OCI-LY7 (cell line): Measurements from ENCODE around the gene PARD3B. TPM values are rescaled to one million over a fixed set of nuclear protein-coding genes. Genes with fewer than 3 reads are reported as not detected.

Source experiments
- BruUV-seq: library from RNA; stranded (reverse); fragments of 400-500 nt; replicated peaks from 2 replicates; lab custom pipeline; 2021; lab: Mats Ljungman, UMichigan
- CTCF ChIA-PET: fragments of 300-600 bp; sonication (Branson Sonifier 250); formaldehyde crosslinking; loops from one replicate; lab custom pipeline; 2022; ENCODE audit warnings: antibody characterized with exemption; ENCODE audit not compliant: unreplicated experiment; lab: Charles Lee
- POLR2A ChIA-PET: fragments of 300-600 bp; sonication (Branson Sonifier 250); formaldehyde crosslinking; loops from one replicate; lab custom pipeline; 2022; ENCODE audit warnings: antibody characterized with exemption; lab: Charles Lee
- DNase-seq: peaks from one replicate; pipeline ENCODE4 v3.0.0-alpha.2; 2015; ENCODE audit warnings: low spot score
- H2AFZ ChIP-seq: fragments of 200-600 bp; sonication (generic), shearing (Covaris generic); 2 replicates; pipeline ENCODE4 v1.6.1; 2014; ENCODE audit warnings: mild to moderate bottlenecking, antibody characterized with exemption, low read length, moderate library complexity
- H3K27ac ChIP-seq: fragments of 200-600 bp; sonication (generic); 2 replicates; pipeline ENCODE4 v1.5.1; 2014; ENCODE audit warnings: mixed run types, low read depth, mild to moderate bottlenecking, moderate library complexity, low read length, inconsistent platforms; ENCODE audit not compliant: poor library complexity, severe bottlenecking
- H3K36me3 ChIP-seq: fragments of 200-600 bp; sonication (generic); 2 replicates; pipeline ENCODE4 v1.6.1; 2014; ENCODE audit warnings: mild to moderate bottlenecking, antibody characterized with exemption, low read length, moderate library complexity, mixed read lengths; ENCODE audit not compliant: insufficient read depth
- H3K4me1 ChIP-seq: fragments of 200-600 bp; sonication (generic); 2 replicates; pipeline ENCODE4 v1.5.1; 2014; ENCODE audit warnings: mild to moderate bottlenecking, low read length; ENCODE audit not compliant: insufficient read depth, poor library complexity, severe bottlenecking
- H3K4me2 ChIP-seq: fragments of 200-600 bp; sonication (generic); 2 replicates; pipeline ENCODE4 v1.6.1; 2014; ENCODE audit warnings: mild to moderate bottlenecking, low read length
- H3K4me3 ChIP-seq: fragments of 200-600 bp; sonication (generic); 2 replicates; pipeline ENCODE4 v1.5.1; 2014; ENCODE audit warnings: mild to moderate bottlenecking, low read depth, low read length; ENCODE audit not compliant: poor library complexity, severe bottlenecking
- H3K79me2 ChIP-seq: fragments of 200-600 bp; sonication (generic); 2 replicates; pipeline ENCODE4 v1.6.1; 2016; ENCODE audit warnings: low read depth, mild to moderate bottlenecking, low read length, moderate library complexity, mixed read lengths; ENCODE audit not compliant: insufficient read depth
- H3K9me2 ChIP-seq: fragments of 200-600 bp; sonication (generic); 2 replicates; pipeline ENCODE4 v1.6.1; 2016; ENCODE audit warnings: mild to moderate bottlenecking, low read length, mixed read lengths; ENCODE audit not compliant: insufficient read depth
- H3K9me3 ChIP-seq: fragments of 200-600 bp; sonication (generic); 2 replicates; pipeline ENCODE4 v1.6.1; 2014; ENCODE audit warnings: mild to moderate bottlenecking, mixed run types, low read length, mixed read lengths
- H4K20me1 ChIP-seq: fragments of 200-600 bp; sonication (generic); 2 replicates; pipeline ENCODE4 v1.6.1; 2014; ENCODE audit warnings: mild to moderate bottlenecking, antibody characterized with exemption, low read length, moderate library complexity, mixed read lengths; ENCODE audit not compliant: insufficient read depth
- EZH2phosphoT487 ChIP-seq: fragments of 200-600 bp; sonication (generic); IDR thresholded peaks from 2 replicates; pipeline ENCODE4 v1.6.1; 2018; ENCODE audit warnings: low read depth, borderline replicate concordance, mild to moderate bottlenecking, mixed run types, antibody characterized with exemption, low read length, moderate library complexity, mixed read lengths
- intact Hi-C: fragments of 100-400 bp; cut with micrococcal nuclease; formaldehyde crosslinking; loops from one replicate; pipeline ENCODE4 v1.10.0; 2022; ENCODE audit not compliant: unreplicated experiment
- total RNA-seq, 2 experiments: library from RNA; depleted of rRNA in 1 of 2; stranded (reverse); fragments of >200 nt in 1 of 2; shearing (Covaris generic) in 1 of 2; gene quantifications; 2 replicates each; pipeline ENCODE4 v1.2.3, GENCODE V29; 2014 to 2022
- TF ChIP-seq, protein P1 (sequence below): fragments of 200-600 bp; sonication (generic); conservative IDR thresholded peaks from 2 replicates; pipeline ENCODE4 v1.5.1; 2014; ENCODE audit warnings: mild to moderate bottlenecking, antibody characterized with exemption, low read length, moderate library complexity, mixed read lengths

Gene PARD3B
- total RNA-seq, 2 experiments from 2014 or later: not detected

DNA sequence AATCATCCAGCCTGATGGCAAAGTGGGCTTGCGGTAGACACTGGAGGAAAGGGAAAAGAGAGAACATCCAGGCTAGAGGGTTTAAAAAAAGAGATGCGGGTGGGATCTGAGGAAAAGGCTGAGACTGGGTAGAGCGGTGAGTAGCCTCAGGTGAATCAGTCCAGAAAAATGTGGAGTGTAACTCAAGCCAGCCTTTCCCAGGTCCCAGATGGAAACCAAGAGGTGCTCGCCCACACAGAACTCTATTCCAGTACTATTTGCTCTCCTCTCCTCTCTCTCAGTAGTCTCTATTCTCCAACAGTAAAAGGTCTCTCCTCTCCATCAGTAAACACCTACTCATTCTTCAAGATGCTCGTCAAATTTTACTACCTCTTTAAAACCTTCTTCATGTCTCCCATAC, 1098.7 kb downstream of the PARD3B start:
- TF ChIP-seq EZH2phosphoT487: no peak
- TF ChIP-seq, protein P1, sequence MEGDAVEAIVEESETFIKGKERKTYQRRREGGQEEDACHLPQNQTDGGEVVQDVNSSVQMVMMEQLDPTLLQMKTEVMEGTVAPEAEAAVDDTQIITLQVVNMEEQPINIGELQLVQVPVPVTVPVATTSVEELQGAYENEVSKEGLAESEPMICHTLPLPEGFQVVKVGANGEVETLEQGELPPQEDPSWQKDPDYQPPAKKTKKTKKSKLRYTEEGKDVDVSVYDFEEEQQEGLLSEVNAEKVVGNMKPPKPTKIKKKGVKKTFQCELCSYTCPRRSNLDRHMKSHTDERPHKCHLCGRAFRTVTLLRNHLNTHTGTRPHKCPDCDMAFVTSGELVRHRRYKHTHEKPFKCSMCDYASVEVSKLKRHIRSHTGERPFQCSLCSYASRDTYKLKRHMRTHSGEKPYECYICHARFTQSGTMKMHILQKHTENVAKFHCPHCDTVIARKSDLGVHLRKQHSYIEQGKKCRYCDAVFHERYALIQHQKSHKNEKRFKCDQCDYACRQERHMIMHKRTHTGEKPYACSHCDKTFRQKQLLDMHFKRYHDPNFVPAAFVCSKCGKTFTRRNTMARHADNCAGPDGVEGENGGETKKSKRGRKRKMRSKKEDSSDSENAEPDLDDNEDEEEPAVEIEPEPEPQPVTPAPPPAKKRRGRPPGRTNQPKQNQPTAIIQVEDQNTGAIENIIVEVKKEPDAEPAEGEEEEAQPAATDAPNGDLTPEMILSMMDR: no peak
- ChIA-PET POLR2A (interaction anchor here (0.6 kb wide), 1 partner anchor 96 kb away, joined by 4 read pairs; no protein-coding TSS in a partner anchor), CTCF (no interaction called here)
- Histone ChIP-seq H3K4me2 (no peak overlapping the region), H3K36me3 (no peaks in the 10 kb centered on the region), H2AFZ (no peak overlapping the region), H3K4me3 (no peak overlapping the region), H3K79me2 (no peaks in the 10 kb centered on the region), H3K4me1 (no peaks in the 10 kb centered on the region), H4K20me1 (no peaks in the 10 kb centered on the region), H3K9me3 (no peaks in the 10 kb centered on the region), H3K9me2 (no peaks in the 10 kb centered on the region), H3K27ac (no peak overlapping the region)
- intact Hi-C loops: no loop called here
- DNase-seq: no peak
- no TSS peak for BruUV-seq

DNA sequence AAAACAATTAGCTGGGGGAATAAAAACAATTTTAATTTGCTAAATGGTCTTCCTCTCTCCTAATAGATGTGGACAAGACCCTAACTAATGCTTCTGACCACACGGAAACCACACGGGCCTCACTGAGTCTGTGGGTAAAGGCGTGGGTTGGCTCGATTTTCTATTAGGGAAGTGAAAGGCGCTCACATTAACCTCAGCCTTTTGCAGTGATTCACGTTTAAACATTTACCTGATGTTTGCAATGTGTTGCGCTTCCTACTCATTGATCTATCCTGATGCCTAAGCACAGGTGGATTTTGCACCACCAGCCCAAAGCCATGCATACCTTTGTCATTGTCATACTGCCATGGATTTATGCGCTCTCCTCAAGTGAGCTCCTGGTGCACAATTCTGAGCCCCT, 1101.4 kb downstream of the PARD3B start:
- H3K9me2 ChIP-seq: no peaks in the 10 kb centered on the region
- no peaks in the 10 kb centered on the region for H3K4me1 ChIP-seq
- no peak overlapping the region for H3K4me3 ChIP-seq
- H3K9me3 ChIP-seq: no peaks in the 10 kb centered on the region
- TF ChIP-seq, protein P1: no peak
- TF ChIP-seq EZH2phosphoT487: no peak
- H4K20me1 ChIP-seq: no peaks in the 10 kb centered on the region
- ChIA-PET CTCF (no interaction called here), POLR2A (interaction anchor here (0.6 kb wide), 1 partner anchor 934 kb away, joined by 4 read pairs; no protein-coding TSS in a partner anchor)
- H3K79me2 ChIP-seq: no peaks in the 10 kb centered on the region
- H3K36me3 ChIP-seq: no peaks in the 10 kb centered on the region
- H2AFZ ChIP-seq: no peak overlapping the region
- BruUV-seq: no TSS peak
- intact Hi-C loops: no loop called here
- no peak overlapping the region for H3K27ac ChIP-seq
- no peak for DNase-seq
- H3K4me2 ChIP-seq: no peak overlapping the region

DNA sequence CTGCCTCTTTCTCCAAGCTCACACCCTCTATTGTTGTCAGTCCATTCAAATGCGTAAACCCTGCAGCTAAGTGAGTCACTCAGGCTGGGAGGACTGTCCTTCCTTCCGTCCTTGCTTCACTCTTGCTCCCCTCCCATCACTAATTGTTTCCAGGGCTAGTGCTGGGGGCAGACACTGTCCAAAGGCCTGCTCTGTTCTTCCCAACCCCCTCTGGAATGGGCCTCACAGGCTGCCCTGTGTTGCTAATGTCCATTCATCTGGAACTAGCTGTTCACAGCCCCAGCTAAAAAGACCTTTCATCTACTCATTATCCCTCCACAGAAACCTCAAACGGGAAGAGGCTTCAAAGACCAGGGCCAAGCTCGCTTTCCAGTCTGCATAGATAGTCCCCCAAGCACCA, 1105.2 kb downstream of the PARD3B start:
- POLR2A ChIA-PET: interaction anchor here (0.6 kb wide), 1 partner anchor 1142 kb away, joined by 3 read pairs; no protein-coding TSS in a partner anchor
- Histone ChIP-seq H3K36me3 (no peaks in the 10 kb centered on the region), H3K9me2 (no peaks in the 10 kb centered on the region), H3K4me2 (no peak overlapping the region), H4K20me1 (no peaks in the 10 kb centered on the region), H2AFZ (no peak overlapping the region), H3K4me3 (no peak overlapping the region), H3K27ac (no peak overlapping the region), H3K4me1 (no peaks in the 10 kb centered on the region), H3K9me3 (no peaks in the 10 kb centered on the region), H3K79me2 (no peaks in the 10 kb centered on the region)
- DNase-seq: no peak
- CTCF ChIA-PET: no interaction called here
- intact Hi-C loops: no loop called here
- TF ChIP-seq EZH2phosphoT487: no peak
- TF ChIP-seq, protein P1: no peak
- no TSS peak for BruUV-seq
